Mesenchymal stem cell (in vitro differentiated cells and primary cell): ENCODE results near the gene KCNT1.
A peak's percentile ranks its signal among the peaks of the same experiment; 100 is the strongest.

Experiments used
- DNase-seq: peaks from one replicate; pipeline ENCODE4 v3.0.0-alpha.2; 2013
- H2AFZ ChIP-seq: one replicate; pipeline ENCODE4 v1.6.1; 2013; ENCODE audit warnings: low read depth, mild to moderate bottlenecking, control low read depth, inconsistent platforms, low read length, moderate library complexity
- H2AK5ac ChIP-seq: 2 replicates; pipeline ENCODE4 v1.6.1; 2013; ENCODE audit warnings: low read length, moderate library complexity, mild to moderate bottlenecking, inconsistent platforms; ENCODE audit not compliant: severe bottlenecking
- H2BK120ac ChIP-seq: one replicate; pipeline ENCODE4 v1.6.1; 2013; ENCODE audit warnings: low read depth, mild to moderate bottlenecking, inconsistent platforms, low read length, moderate library complexity
- H2BK12ac ChIP-seq, 2 experiments: one replicate each; pipeline ENCODE4 v1.6.1; 2013; ENCODE audit warnings: inconsistent platforms in 2 of 2, low read length in 2 of 2, mild to moderate bottlenecking in 2 of 2, moderate library complexity in 2 of 2, control low read depth in 1 of 2
- H2BK15ac ChIP-seq: one replicate; pipeline ENCODE4 v1.6.1; 2013; ENCODE audit warnings: mild to moderate bottlenecking, low read depth, inconsistent platforms; ENCODE audit not compliant: poor library complexity, severe bottlenecking
- H2BK5ac ChIP-seq: 2 replicates; pipeline ENCODE4 v1.6.1; 2013; ENCODE audit warnings: low read depth, mild to moderate bottlenecking, low read length, control low read depth, inconsistent platforms; ENCODE audit not compliant: poor library complexity, severe bottlenecking
- H3K14ac ChIP-seq, 2 experiments: one replicate each; pipeline ENCODE4 v1.6.1; 2013; ENCODE audit warnings: inconsistent platforms in 2 of 2, low read length in 2 of 2, control low read depth in 1 of 2, mild to moderate bottlenecking in 1 of 2, moderate library complexity in 1 of 2
- H3K18ac ChIP-seq, 2 experiments: one replicate each; pipeline ENCODE4 v1.6.1; 2013; ENCODE audit warnings: inconsistent platforms in 2 of 2, low read length in 2 of 2, control low read depth in 1 of 2, low read depth in 1 of 2, mild to moderate bottlenecking in 1 of 2
- H3K23ac ChIP-seq, 2 experiments: one replicate each; pipeline ENCODE4 v1.6.1; 2013; ENCODE audit warnings: inconsistent platforms in 2 of 2, low read length in 2 of 2, mild to moderate bottlenecking in 2 of 2, moderate library complexity in 2 of 2, control low read depth in 1 of 2
- H3K27ac ChIP-seq: 2 replicates; pipeline ENCODE4 v1.5.1; 2013; ENCODE audit warnings: mild to moderate bottlenecking, moderate library complexity, low read length, control low read depth, inconsistent platforms; ENCODE audit not compliant: poor library complexity, severe bottlenecking
- H3K27me3 ChIP-seq, 2 experiments: 2 replicates each; pipeline versions ENCODE4 v1.6.1 to v1.7.0; 2013; ENCODE audit warnings: low read length in 2 of 2, mild to moderate bottlenecking in 2 of 2, moderate library complexity in 2 of 2, control low read depth in 1 of 2, inconsistent platforms in 1 of 2; ENCODE audit not compliant: control insufficient read depth in 1 of 2, insufficient read depth in 1 of 2
- H3K36me3 ChIP-seq, 2 experiments: 2 replicates each; pipeline versions ENCODE4 v1.6.1 to v1.7.0; 2013; ENCODE audit warnings: low read length in 2 of 2, control low read depth in 1 of 2, inconsistent platforms in 1 of 2, low read depth in 1 of 2, mild to moderate bottlenecking in 1 of 2; ENCODE audit not compliant: insufficient read depth in 2 of 2, control insufficient read depth in 1 of 2
- H3K4ac ChIP-seq, 2 experiments: one replicate each; pipeline ENCODE4 v1.6.1; 2013; ENCODE audit warnings: inconsistent platforms in 2 of 2, low read length in 2 of 2, mild to moderate bottlenecking in 2 of 2, moderate library complexity in 2 of 2, control low read depth in 1 of 2, low read depth in 1 of 2
- H3K4me1 ChIP-seq: 2 replicates; pipeline ENCODE4 v1.6.1; 2013; ENCODE audit warnings: low read depth, low read length, control low read depth; ENCODE audit not compliant: control insufficient read depth, insufficient read depth
- H3K4me2 ChIP-seq: 2 replicates; pipeline ENCODE4 v1.6.1; 2013; ENCODE audit warnings: low read length, mild to moderate bottlenecking, inconsistent platforms; ENCODE audit not compliant: poor library complexity, severe bottlenecking
- H3K4me3 ChIP-seq, 2 experiments: 2 replicates each; pipeline versions ENCODE4 v1.5.1 to v1.7.0; 2013; ENCODE audit warnings: low read length in 2 of 2, mild to moderate bottlenecking in 2 of 2, control low read depth in 1 of 2, low read depth in 1 of 2; ENCODE audit not compliant: insufficient read depth in 1 of 2
- H3K79me1 ChIP-seq: replicated peaks from 2 replicates; pipeline ENCODE4 v1.6.1; 2013; ENCODE audit warnings: mild to moderate bottlenecking, control low read depth, low read length, inconsistent platforms; ENCODE audit not compliant: poor library complexity, severe bottlenecking
- H3K9ac ChIP-seq: 2 replicates; pipeline ENCODE4 v1.7.0; 2013; ENCODE audit warnings: mild to moderate bottlenecking, low read length, moderate library complexity
- H3K9me3 ChIP-seq: 2 replicates; pipeline ENCODE4 v1.7.0; 2013; ENCODE audit warnings: mild to moderate bottlenecking, low read length; ENCODE audit not compliant: control insufficient read depth
- H4K8ac ChIP-seq: one replicate; pipeline ENCODE4 v1.6.1; 2013; ENCODE audit warnings: inconsistent platforms, mild to moderate bottlenecking, low read length, moderate library complexity
- H4K91ac ChIP-seq: one replicate; pipeline ENCODE4 v1.6.1; 2013; ENCODE audit warnings: mild to moderate bottlenecking, low read length, inconsistent platforms
- WGBS: methylation state at CpG from one replicate; pipeline ENCODE4 v1.1.7; 2013; ENCODE audit warnings: mixed read lengths; 5-methylcytosine and 5-hydroxymethylcytosine counted together

Gene KCNT1

DNA sequence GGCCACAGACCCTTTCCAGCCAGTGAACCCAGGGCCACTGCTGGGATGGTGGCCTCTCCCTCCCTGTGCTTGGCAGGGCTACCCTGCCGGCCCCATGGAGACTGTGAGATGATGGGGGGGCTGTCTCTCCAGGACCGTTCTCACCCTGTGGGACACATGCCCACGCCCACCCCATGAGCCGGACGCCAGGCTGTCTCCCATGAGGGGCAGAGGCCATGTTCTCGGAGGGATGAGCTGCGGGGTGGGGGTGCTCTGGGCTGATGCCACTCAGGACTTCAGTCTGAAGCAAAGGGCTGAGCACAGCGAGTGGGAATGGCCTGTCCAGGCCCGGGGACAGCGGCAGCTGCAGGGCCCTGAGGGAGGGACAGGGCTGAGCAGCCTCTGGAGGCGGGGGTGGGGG is 88.9 kb downstream of the KCNT1 start:
- Histone ChIP-seq H2AFZ (no peak overlapping the region), H3K18ac (no peak overlapping the region), H3K9me3 (no peaks in the 10 kb centered on the region), H2BK12ac (no peak overlapping the region), H3K4me1 (no peaks in the 10 kb centered on the region), H3K4me3 (no peak overlapping the region), H2BK120ac (no peak overlapping the region), H3K23ac (no peak overlapping the region), H3K27me3 (peaks cover 10 to 60% of the 10 kb centered on the region in 2 experiments), H3K14ac (no peak overlapping the region), H3K4me2 (no peak overlapping the region), H4K91ac (no peak overlapping the region), H2AK5ac (no peak overlapping the region), H3K36me3 (no peaks in the 10 kb centered on the region), H2BK15ac (no peak overlapping the region), H3K79me1 (no peaks in the 10 kb centered on the region), H3K9ac (no peak overlapping the region), H4K8ac (no peak overlapping the region), H3K4ac (no peak overlapping the region), H2BK5ac (no peak overlapping the region), H3K27ac (no peak overlapping the region)
- DNase-seq, result no peak
- WGBS, result 89% methylated on average over 11 of the region's 11 CpGs

DNA sequence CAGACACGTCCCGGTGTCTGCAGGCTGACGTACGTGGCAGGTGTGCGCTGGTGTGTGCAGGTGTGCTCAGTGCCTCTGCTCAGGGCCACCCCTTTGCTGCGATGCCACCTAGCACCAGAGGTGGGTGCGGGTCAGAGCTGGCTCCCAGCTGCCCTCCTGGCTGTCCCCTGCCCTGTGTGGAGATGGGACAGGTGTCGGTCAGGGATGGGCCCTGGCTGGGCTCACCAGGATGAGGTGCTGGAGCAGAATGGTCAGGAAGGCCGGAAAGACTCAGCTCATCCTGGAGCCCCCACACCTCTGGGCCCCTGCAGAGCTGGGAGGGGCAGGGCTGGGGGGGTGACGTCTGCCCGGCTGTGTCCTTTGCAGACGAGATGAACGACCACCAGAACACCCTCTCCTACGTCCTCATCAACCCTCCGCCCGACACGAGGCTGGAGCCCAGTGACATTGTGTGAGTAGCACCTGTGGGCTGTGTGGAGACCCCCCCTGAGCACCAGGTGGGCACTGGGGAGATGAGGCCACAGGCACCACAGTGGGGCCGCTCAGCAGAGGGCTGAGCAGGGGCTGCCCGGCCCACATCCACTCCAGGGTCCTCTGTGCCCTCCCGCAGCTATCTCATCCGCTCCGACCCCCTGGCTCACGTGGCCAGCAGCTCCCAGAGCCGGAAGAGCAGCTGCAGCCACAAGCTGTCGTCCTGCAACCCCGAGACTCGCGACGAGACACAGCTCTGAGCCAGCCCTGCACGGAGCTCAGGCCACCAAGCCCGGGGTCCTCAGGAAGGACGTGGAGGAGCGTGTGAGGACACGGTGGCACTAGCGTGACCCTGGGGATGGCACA is 89.7 kb downstream of the KCNT1 start:
- no peak overlapping the region for H2BK5ac ChIP-seq
- peak overlapping the region; percentile 19 for H4K8ac ChIP-seq
- H2AFZ ChIP-seq, result no peak overlapping the region
- H3K4me1 ChIP-seq, result peaks cover 2% of the 10 kb centered on the region
- H2BK12ac ChIP-seq, result no peak overlapping the region
- no peaks in the 10 kb centered on the region for H3K9me3 ChIP-seq
- no peak overlapping the region for H2AK5ac ChIP-seq
- H3K27ac ChIP-seq, result no peak overlapping the region
- H3K23ac ChIP-seq, result no peak overlapping the region
- H3K4ac ChIP-seq, result no peak overlapping the region
- no peak overlapping the region for H3K14ac ChIP-seq
- no peaks in the 10 kb centered on the region for H3K36me3 ChIP-seq
- peak overlapping the region; percentile 58 for H4K91ac ChIP-seq
- no peak overlapping the region for H3K4me3 ChIP-seq
- H3K18ac ChIP-seq, result no peak overlapping the region
- 83% methylated on average over 29 of the region's 35 CpGs for WGBS
- peaks cover 10 to 65% of the 10 kb centered on the region in 2 experiments for H3K27me3 ChIP-seq
- no peak for DNase-seq
- no peak overlapping the region for H2BK15ac ChIP-seq
- H3K9ac ChIP-seq, result no peak overlapping the region
- no peaks in the 10 kb centered on the region for H3K79me1 ChIP-seq
- H2BK120ac ChIP-seq, result no peak overlapping the region
- no peak overlapping the region for H3K4me2 ChIP-seq

DNA sequence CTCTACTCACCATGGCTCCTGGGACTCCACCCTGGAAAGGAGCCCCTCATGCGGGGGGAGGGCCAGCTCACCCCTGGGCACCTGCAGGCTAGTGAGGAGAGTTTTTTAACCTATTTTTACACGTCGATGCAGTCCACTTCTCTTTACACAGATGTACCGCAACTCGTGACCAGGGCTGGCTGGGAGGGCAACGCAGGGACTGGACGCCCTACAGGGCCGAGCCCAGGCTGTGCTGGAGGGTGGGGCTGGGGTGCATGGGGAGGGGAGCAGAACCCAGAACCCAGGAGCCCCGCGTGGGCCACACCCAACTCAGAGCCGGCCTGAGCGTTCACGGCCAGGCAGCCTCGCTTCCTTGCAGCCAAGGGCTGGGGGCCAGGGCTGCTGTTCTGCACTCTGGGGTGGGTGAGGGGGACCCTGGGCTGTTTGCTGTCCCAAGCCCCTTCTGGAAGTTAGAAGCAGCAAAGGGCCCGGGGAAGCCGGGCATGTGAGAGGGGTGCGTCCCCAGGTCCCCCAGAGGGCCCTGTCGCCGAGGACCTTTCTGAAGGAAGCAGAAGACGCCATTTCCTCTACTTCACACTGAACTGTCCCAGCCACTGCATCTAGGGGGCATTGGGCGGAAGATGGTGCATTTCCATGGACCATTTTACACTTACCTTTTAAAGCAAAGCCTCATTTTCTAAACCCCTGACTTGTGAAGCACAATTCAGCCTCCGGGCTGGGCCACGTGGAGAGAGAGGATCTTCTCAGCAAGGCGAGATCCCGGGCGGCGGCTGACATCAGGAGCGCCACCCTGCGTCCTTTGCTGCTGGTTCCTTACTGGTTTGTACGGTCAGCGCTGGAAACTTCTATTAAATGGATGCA is 90.5 kb downstream of the KCNT1 start:
- H2BK15ac ChIP-seq, result no peak overlapping the region

More for the DNA sequence above, 90.5 kb downstream of the KCNT1 start:
- Histone ChIP-seq H4K8ac (no peak overlapping the region), H3K36me3 (no peaks in the 10 kb centered on the region), H2AK5ac (no peak overlapping the region), H2AFZ (no peak overlapping the region), H2BK120ac (no peak overlapping the region), H3K79me1 (no peaks in the 10 kb centered on the region), H3K4me1 (peaks cover 2% of the 10 kb centered on the region), H4K91ac (no peak overlapping the region), H3K18ac (no peak overlapping the region), H2BK12ac (no peak overlapping the region), H2BK5ac (no peak overlapping the region), H3K4ac (no peak overlapping the region), H3K14ac (no peak overlapping the region), H3K27me3 (peaks cover 10 to 68% of the 10 kb centered on the region in 2 experiments), H3K4me3 (no peak overlapping the region), H3K9me3 (no peaks in the 10 kb centered on the region), H3K27ac (no peak overlapping the region), H3K23ac (no peak overlapping the region), H3K9ac (no peak overlapping the region), H3K4me2 (no peak overlapping the region)
- no peak for DNase-seq
- 91% methylated on average over 29 of the region's 31 CpGs for WGBS
